Measurements from ENCODE around the gene B3GALT6. TPM values are rescaled to one million over a fixed set of nuclear protein-coding genes. Genes with fewer than 3 reads are reported as not detected.

B3GALT6 gene
- polyA plus RNA-seq, 3 donors, result 1.9 to 8.8 (median 7.2) TPM

- Mint-ChIP-seq H3K27me3 (ENCODE audit: low read depth in 3 of 3) (peaks cover 11 to 14% (median 11%) of the 10 kb centered on the region in 3 donors), H3K36me3 (peaks cover 54 to 67% of the 10 kb centered on the region in 2 donors), H3K9me3 (no peaks in the 10 kb centered on the region), H3K4me1 (peaks cover 2% of the 10 kb centered on the region), H3K4me3 (no peak overlapping the region), H3K27ac (no peak overlapping the region)
- intact Hi-C loops (cut with micrococcal nuclease), result no loop called here
- no peak overlapping the region for H3K27ac ChIP-seq (ENCODE audit: low read depth in 1 of 2, low read length in 2 of 2)
- no peak overlapping the region for H2AFZ ChIP-seq (ENCODE audit: insufficient read depth, low read depth, low read length, poor library complexity, severe bottlenecking)
- peaks cover 71 to 74% of the 10 kb centered on the region in 2 donors for H3K36me3 ChIP-seq (replicated peaks in 1 of 2; ENCODE audit: control insufficient read depth in 1 of 2, insufficient read depth in 2 of 2, low read length in 2 of 2)
- no peak overlapping the region for H3K9ac ChIP-seq (ENCODE audit: insufficient read depth, low read length, poor library complexity, severe bottlenecking)
- H4K20me1 ChIP-seq (ENCODE audit: insufficient read depth, low read length), result peaks cover 62% of the 10 kb centered on the region
- H3K4me1 ChIP-seq (ENCODE audit: control insufficient read depth in 1 of 2, insufficient read depth in 2 of 2, low read length in 2 of 2), result no peaks in the 10 kb centered on the region
- no peak for TF ChIP-seq CTCF (IDR thresholded peaks at IDR 0.05)
- no peak for DNase-seq
- H3K9me3 ChIP-seq (replicated peaks in 1 of 2; ENCODE audit: control insufficient read depth in 1 of 2, insufficient read depth in 1 of 2, low read length in 2 of 2), result no peaks in the 10 kb centered on the region
- H3K27me3 ChIP-seq (ENCODE audit: control insufficient read depth in 2 of 2, insufficient read depth in 2 of 2, low read length in 2 of 2), result peaks cover 0 to 7% of the 10 kb centered on the region in 2 donors
- 98% methylated on average over 36 of the region's 36 CpGs for WGBS (ENCODE audit: insufficient coverage)
- peaks cover 3% of the 10 kb centered on the region for H3K79me2 ChIP-seq (ENCODE audit: insufficient read depth, low read length)
- H3K4me2 ChIP-seq (replicated peaks; ENCODE audit: extremely low read depth, low read length, poor library complexity, severe bottlenecking), result no peak overlapping the region
- H3K4me3 ChIP-seq (replicated peaks in 1 of 3; ENCODE audit: low read depth in 2 of 3, low read length in 3 of 3), result no peak overlapping the region
Observed at GRCh38 chr1:1218524-1219200, 13.4 kb upstream of the B3GALT6 start.

GRCh38 chr1:1219341-1219740 is 12.7 kb upstream of the B3GALT6 start:
- peaks cover 75 to 81% of the 10 kb centered on the region in 2 donors for H3K36me3 ChIP-seq (replicated peaks in 1 of 2; ENCODE audit: control insufficient read depth in 1 of 2, insufficient read depth in 2 of 2, low read length in 2 of 2)
- TF ChIP-seq CTCF (IDR thresholded peaks at IDR 0.05), result no peak
- H3K79me2 ChIP-seq (ENCODE audit: insufficient read depth, low read length), result peaks cover 3% of the 10 kb centered on the region
- peaks cover 68% of the 10 kb centered on the region for H4K20me1 ChIP-seq (ENCODE audit: insufficient read depth, low read length)
- no peaks in the 10 kb centered on the region for H3K9me3 ChIP-seq (replicated peaks in 1 of 2; ENCODE audit: control insufficient read depth in 1 of 2, insufficient read depth in 1 of 2, low read length in 2 of 2)
- H3K27me3 Mint-ChIP-seq (ENCODE audit: low read depth in 3 of 3), result peaks cover 6 to 8% (median 7%) of the 10 kb centered on the region in 3 donors
- no peak overlapping the region for H3K4me3 Mint-ChIP-seq
- H3K4me3 ChIP-seq (replicated peaks in 1 of 3; ENCODE audit: low read depth in 2 of 3, low read length in 3 of 3), result no peak overlapping the region
- no peak overlapping the region for H3K9ac ChIP-seq (ENCODE audit: insufficient read depth, low read length, poor library complexity, severe bottlenecking)
- H3K4me2 ChIP-seq (replicated peaks; ENCODE audit: extremely low read depth, low read length, poor library complexity, severe bottlenecking), result no peak overlapping the region
- no peak overlapping the region for H2AFZ ChIP-seq (ENCODE audit: insufficient read depth, low read depth, low read length, poor library complexity, severe bottlenecking)
- no peak overlapping the region for H3K27ac Mint-ChIP-seq
- 98% methylated on average over 11 of the region's 20 CpGs for WGBS (ENCODE audit: insufficient coverage)
- H3K27ac ChIP-seq (ENCODE audit: low read depth in 1 of 2, low read length in 2 of 2), result no peak overlapping the region
- no peaks in the 10 kb centered on the region for H3K9me3 Mint-ChIP-seq
- H3K4me1 ChIP-seq (ENCODE audit: control insufficient read depth in 1 of 2, insufficient read depth in 2 of 2, low read length in 2 of 2), result no peaks in the 10 kb centered on the region
- H3K27me3 ChIP-seq (ENCODE audit: control insufficient read depth in 2 of 2, insufficient read depth in 2 of 2, low read length in 2 of 2), result peaks cover 0 to under 1% of the 10 kb centered on the region in 2 donors
- intact Hi-C loops (cut with micrococcal nuclease), result no loop called here
- DNase-seq, result no peak
- H3K4me1 Mint-ChIP-seq, result no peaks in the 10 kb centered on the region
- peaks cover 59 to 72% of the 10 kb centered on the region in 2 donors for H3K36me3 Mint-ChIP-seq

Data from CD14-positive monocyte (primary cell).